DMS53 treated with DMSO at 0.1 percent for 48 hours (cell line): ENCODE results near the gene CLTA.

Experiments
- DNase-seq: peaks from one replicate; lab custom pipeline; 2025; ENCODE audit not compliant: unreplicated experiment; lab: John Stamatoyannopoulos, UW

The CLTA gene

DNA sequence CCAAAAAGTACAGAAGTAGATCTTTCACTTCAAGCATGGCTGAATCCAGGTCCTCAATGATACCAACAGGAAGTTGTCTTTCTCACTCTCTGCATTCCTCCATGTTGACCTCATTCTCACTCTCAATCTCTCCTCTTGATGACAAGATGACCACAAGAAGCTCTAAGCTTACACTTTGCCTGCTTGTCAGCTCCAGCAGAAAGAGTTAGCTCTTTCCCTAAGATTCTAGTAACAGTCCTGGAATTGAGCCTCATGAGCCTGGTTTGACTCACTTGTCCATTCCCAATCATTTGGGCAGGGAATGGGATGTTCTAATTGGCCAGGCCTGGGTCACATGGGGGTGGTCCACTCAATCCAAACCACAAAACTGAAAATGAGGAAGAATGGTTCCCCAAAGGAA is 3.3 kb upstream of the CLTA start:
- no peak for DNase-seq

DNA sequence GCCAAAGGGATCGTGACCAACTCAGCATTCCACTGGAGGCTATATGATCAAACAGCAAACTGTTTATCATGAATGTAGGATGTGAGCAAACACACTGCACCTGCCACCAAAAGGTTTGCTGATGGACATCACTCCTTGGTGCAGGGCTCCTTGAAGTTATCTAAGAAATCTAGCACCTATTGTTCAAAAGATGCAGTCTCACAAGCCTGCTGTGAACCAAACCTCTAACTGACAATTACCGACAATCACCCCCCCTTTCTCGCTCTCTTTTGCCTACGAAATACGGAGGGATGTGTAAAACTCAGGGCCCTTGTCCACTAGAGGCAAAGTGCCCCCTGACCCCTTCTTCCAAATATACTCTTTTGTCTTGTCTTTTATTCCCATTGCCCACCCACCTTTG is 2.5 kb upstream of the CLTA start:
- DNase-seq = no peak

DNA sequence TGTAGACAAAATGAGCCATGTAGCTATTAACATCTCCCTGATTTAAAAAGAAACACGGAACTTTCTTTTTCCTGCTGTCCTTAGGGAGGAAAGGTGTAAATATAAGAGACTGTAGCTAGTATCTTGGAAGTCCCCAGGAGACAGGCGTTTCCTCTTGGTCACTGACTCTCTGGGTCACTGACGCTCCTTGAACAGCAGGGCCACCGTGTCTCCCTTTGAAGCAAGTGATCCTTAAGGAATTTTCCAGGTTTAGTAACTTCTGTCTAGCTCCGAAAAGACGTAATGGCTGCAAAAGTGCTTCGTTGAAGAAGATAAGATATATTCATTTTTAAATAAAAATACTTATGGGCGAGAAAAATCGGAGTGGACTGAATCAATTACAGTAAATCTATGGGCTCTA is 745 bp upstream of the CLTA start:
- DNase-seq = no peak

DNA sequence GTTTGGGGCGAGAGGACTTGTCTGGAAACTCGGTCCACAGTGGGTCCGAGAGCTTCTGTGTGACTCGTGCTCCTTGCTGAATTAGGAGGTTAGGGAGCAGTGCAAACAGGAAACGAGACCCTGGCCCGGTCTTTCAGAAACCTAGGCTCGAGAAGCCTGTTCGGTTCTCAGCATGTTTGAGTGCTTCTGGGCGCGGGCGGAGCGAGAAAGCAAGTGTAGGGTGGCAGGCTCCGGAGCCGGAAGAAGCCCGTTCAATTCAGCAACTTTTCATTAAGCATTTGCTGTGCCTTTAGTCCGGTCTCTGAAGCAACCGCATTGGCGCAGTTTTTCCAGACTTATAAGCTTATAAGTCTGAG is 547 bp downstream of the CLTA start:
- DNase-seq = no peak

DNA sequence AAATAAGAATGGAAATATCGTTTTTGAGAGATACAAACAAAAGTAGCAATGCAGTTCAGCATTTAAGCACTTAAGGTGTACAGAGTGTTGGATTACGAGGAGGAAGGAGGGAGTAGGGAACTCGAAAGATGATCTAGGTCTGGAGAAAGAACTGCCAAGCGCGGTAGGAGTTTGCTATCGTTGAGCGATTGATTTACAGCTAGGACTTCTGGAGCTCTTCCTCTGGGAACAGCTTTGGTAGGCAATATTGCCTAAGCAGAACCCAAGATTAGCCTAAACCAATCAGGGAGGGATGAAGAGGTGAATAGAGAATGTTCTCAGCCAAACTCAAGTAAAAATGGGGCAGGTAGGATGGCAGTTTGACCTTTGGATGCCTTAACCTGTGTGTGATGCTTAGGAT is 965 bp downstream of the CLTA start:
- no peak for DNase-seq

DNA sequence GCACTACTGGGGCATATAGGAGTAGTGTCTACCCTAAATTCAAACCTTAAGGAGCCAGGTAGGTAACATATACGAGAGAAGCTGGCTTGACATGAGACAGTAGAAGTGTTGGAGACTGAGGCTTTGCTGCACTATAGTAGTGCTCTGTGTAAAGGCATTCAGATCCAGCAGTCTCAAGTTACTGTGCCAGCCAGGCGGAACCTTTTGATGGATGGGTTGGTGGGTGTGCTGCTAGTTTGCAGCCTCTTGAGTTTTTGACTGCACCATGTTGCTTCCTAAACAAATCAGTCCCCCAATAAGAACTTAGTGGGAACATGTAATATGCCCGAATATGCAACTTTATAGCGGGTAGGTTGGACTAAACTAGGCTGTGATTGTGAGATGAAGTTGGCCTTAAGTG is 1.5 kb downstream of the CLTA start:
- DNase-seq = no peak

DNA sequence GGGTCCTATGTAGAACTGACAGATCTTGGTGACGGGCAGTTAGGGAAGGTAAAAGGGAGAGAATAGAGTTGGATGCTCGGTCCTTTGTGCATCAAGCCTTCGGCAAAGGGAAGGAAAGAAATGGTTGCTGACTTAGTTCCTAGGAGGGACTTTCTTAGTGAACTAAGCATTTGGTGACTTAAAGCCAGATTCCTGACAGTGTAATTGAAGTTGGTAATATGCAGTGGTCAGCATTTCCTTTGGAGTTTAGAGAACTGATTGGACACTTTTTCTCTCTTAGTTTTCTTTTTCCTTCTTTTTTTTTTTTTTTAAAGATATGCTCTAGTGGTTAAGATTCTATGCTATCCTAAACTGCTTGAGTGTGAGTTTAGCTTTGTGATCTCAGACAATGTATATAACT is 2.3 kb downstream of the CLTA start:
- DNase-seq = no peak

DNA sequence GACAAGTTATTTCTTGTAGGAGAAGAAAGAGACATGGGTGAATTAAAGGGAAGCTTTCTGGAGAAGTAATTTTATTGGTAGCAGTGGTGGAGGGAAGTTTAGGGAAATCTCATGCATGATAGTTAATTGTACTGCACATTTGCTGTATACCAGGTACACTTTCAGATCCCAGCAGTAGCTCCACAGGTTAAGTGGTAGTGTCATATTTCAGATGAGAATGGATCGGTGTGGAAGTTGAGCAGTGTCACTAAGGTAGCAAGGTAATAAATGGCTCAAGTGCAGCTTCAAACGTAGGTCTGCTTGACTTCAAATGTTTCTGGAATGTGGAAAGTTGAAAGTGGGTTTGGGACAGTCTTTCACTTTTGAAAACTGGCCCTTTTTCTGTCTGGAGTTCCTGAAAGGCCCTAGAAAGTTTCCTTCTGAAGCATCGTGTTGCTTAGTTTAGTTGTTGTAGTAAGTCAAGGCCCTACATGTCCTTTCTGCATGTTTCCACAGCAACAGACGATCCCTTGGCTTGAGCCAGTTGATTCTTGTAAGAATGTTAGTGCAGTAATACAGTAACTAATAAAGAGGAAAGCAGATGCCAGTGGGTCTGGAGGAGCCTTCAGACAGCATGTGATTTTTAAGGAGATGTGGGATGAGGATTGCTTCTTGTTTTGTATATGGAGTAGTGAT is 3.7 kb downstream of the CLTA start:
- DNase-seq = no peak

DNA sequence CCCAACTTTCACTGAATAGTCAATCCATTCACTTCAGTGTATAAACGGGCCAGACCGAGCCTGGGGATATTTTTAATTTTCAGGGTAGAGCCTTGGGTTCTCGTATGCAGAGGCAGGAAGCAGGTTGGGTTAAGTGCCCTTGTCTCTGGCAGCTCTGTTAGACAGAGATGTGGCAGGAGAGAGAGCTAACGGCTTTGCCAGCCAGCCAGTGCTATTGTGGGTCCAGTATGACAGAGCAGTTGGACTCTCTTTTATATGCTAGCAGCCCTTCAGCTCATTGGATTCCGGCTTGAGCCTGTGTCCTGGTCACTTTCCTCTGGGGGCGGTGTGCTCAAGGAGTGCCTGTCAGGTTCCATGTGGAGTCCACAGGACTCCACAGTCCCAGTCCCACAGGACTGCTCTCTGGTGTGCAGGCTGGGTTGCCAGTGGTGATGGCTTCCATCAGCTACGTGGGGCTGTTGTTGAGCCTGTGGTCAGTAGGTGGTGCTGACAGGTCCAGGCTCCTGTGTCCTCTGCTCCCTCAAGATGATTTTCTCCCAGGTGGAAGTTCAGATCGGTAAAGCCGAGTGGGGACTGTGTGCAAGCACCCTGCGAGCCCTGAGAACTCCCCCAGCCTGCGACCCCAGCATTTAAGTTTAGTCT is 14.3 kb downstream of the CLTA start:
- DNase-seq = no peak

DNA sequence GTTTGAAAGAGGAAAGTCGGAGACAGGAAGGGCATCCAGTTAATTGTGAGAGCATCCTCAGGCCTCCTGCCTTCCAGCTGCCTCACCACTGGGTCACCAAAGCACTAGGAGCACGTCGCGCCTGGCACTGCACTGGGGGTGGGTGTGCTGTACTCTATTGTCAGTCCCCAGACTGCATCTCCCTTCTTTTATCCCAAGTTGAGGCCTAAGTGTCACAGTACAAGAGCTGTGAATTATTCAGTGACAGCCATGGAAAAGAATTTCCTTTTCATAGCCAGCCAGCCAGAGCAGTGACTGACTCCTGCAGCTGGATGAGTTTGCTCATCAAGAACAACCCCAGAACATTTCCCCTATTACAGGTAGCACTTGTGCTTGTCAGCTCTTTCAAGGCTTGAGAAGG is 16.3 kb downstream of the CLTA start:
- DNase-seq = no peak

DNA sequence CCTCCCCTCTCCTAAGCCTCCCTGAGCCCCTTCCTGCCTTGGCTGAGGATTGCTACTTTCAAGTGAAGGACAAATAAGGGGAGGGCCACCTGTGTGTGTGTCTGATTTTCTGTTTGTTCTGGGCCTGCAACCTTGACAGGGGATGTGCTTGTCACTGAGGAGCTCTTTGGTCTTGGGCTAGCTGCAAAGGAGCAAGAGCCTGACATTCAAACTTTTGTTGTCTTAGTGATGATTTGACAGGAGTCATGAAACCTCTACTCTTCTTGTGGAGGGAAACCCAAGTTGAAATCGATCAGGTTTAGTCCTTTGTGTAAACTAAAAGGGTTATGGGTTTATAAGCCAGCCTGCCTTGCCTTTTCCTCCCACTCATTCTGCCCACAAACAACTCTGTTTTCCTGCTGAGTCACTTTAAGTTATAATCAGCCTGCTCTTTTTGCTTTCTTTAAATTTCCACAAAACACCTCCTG is 16.9 kb downstream of the CLTA start:
- no peak for DNase-seq

DNA sequence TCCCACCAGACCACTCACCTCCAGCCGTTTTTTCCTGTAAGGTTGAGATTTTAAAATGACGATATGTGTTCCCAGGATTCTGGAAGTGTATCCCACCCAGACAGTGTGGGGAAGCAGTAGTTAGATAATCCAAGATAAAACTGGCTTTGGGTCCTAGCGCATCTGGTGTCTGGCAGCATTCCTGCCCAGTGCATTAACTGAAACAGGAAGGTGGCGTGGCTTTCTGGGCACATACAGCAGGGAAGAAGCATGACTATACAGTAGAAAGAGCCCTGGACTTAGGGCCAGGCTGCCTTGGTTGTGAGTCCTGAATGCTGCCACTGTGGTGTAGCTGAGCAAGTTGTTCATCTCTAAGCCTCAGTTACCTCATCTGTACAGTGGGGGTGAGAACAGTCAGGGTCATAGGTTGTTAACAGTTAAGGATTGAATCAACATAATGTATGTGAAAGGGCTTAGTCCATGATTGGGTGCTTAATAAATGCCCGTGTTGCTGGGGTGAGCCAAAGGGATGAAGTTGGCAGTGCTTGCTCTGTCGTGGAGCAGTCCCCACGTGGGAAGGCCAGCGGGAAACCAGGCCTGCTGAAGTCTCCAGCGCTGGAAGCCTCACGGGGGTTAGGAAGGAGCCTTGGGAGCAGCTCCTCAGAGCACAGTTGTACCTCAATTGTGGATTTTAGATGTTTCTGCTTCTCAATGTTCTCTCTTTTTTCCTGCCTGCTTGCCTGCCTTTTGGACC is 18.0 kb downstream of the CLTA start:
- no peak for DNase-seq

DNA sequence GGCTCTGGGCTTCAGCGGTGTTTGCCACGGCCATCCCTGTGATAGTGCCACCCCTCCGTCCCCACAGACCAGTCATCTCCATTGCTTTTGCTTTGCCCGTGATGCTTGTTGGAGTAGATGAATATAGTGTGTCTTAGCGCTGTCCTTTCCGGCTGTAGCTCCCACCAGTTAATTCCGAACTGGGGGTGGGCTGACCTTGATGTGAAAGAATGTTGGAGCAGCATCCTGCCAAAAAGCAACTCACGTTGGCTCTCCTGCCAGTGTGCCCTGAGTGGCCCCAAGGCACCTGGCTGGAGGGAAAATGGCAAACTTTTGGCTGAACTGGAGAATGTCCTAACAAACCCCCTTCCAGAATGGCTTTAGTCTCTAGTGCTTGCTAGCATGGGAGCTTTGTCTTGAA is 20.0 kb downstream of the CLTA start:
- no peak for DNase-seq

DNA sequence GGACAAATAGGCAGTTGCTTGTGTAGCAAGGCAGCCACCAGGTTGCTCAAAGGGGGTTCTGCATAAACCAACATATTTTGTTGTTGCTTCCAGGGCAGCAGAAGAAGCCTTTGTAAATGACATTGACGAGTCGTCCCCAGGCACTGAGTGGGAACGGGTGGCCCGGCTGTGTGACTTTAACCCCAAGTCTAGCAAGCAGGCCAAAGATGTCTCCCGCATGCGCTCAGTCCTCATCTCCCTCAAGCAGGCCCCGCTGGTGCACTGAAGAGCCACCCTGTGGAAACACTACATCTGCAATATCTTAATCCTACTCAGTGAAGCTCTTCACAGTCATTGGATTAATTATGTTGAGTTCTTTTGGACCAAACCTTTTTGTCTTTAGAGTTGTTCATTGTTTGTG is 20.8 kb downstream of the CLTA start:
- DNase-seq = no peak

DNA sequence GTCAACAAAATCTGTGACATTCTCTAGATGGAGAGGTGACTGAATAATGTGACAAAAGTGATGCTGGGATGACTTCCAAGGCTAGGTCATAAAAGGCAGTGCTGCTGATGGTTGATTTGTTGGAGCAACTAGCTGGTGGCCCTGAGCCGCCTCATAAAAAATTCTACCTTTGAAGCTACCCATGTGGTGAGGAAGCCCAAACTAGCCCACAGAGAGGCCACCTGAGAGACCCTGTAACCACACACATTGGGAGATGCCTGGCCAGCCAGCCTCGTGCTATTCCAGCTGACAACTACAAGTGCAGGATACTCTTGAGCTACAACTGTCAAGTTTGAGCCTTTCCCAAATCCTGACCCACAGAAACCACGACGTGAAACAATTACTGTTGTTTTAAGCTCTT is 22.7 kb downstream of the CLTA start:
- no peak for DNase-seq

DNA sequence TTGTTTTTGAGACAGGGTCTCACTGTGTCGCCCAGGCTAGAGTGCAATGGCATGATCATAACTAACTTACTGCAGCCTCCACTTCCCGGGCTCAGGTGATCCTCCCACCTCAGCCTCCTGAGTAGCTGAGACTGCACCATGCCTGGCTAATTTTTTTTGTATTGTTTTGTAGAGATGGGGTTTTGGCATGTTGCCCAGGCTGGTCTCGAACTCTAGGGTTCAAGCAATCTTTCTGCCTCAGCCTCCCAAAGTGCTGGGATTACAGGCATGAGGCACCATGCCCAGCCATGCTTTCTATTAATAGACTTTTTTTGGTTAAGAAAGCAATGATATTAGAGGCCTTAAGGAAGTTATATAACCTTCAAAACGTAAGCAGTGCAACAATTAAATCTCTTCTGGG is 23.3 kb downstream of the CLTA start:
- no peak for DNase-seq

DNA sequence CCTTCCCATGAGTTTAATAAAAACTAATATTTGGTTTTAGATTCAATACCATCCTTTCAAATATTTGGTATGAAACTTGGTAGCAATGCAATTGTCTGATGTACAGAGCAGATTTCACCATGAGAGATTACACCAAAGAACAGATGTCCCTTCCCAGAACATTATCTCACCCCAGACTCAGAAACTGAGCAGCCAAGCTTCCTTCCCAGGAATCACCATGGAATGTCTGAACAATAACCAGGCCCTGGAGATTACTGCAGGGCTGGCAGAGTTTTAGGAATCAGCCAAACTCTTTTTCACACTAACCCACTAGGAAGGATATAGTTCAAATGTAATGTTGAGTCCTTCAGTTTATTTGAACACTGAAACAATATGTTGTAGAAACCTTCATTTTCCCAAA is 23.9 kb downstream of the CLTA start:
- DNase-seq = no peak

DNA sequence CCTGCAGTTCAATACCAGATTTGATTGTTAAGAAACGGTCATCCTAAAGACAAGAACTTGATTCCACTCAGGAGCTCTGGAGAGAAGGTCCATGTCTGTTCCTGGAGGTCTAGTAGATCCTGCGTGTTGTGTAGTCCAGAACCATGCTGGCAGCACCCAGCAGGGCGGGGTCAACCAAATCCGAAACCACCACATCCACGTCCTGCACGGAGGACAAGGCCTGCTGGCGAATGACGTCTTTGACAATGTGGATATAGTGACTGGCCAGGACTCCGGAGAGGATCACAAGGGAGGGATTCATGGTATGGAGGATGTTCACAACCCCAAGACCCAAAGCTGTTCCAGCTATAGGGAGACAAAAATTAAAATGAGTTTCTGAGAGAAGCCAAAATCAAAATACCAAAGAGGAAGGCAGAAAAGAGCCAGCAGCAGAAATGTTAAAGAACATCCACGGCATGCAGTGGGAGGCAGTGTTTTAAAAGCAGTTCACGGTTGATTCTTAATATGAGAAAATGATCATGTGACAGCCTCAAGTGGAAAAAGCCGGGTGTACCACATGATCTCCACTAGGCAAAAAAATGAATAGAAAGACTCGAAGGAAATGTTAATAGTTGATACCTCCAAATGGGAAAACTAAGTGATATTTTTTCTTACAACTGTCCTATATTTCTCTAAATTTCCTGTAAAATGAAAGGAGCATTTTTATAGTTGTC is 26.7 kb downstream of the CLTA start:
- no peak for DNase-seq

DNA sequence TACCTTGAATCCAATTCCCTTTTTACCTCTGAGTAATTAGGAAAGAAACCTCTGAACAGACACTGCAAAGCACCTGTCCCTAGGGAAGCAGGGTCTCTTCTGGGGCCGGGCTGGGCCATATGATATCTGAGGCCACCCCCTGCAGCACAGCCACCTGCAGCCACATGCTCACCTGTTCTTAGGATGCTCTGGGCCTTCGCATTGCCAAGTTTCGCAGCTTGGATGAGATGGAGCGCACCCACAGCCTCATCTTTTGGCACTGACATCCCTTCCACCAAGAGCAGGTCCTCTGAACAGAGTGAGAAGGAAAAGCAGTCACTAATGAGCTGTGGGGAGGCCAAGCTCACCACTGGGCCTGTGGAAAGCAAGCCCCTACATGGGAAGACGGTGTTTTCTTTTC is 27.3 kb downstream of the CLTA start:
- no peak for DNase-seq

DNA sequence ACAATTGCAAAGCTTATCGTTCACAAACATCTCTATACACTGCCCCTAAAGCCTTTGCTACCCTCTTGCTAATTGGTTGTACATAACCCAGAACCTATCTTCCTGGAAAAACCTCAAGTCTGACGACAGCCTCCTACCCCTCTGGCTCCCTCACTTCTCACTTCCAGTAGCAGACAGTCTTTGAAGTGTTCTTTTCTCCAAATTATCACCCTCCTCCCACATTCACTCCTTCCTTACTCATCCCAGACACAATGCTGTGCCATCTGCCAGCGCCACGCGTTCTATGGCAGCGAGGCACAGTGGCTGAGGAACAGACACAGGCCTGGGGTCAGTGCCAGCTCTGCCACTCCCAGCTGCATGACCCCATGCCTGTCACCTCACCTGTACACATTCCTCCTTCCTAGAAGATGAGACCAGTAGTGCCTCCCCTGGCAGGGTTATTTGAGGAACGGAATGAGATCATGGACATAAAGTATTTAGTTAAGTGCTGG is 27.7 kb downstream of the CLTA start:
- no peak for DNase-seq

DNA sequence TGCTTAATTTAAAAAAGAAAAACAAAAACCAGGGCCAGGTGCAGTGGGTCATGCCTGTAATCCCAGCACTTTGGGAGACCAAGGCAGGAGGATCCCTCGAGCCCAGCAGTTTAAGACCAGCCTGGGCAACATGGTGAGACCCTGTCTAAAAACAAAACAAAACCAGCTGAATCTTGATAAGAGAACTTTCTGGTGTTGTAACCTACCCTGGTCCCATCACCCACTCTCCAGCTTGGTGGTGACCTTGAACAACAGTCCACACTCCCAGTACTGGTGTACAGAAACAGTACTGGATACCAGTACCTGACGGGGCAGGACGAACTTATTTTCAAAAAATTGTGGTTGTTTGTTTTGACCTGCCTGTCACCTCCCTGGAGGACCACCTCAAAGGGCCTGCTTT is 30.9 kb downstream of the CLTA start:
- no peak for DNase-seq

DNA sequence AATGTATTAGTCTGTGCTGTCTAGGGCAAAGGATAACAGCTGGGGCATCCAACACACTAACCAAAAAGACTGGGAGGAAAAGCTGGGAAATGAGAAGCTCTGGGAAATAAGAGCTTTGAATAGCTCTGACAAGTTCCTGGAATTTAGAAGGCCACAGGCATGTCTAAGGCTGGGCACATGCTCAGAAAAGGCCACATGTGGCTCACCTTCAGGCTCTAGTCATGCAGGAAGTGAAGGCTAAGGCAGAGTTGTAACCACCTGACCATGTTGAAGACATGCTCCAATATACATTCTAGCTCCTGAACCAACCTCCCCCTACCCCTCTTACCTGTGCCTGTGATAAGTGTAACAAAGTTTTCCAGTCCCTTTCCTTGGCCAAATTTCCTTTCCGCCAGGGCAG is 31.7 kb downstream of the CLTA start:
- no peak for DNase-seq
